ENCODE results near the gene VASH2. TPM values are rescaled to one million over a fixed set of nuclear protein-coding genes. Genes with fewer than 3 reads are reported as not detected.

Gene VASH2
- total RNA-seq, 2 donors from 2014 or later, result 0.81 TPM; not detected in 1

GRCh38 chr1:212917134-212917485 is 33.2 kb upstream of the VASH2 start:
- Mint-ChIP-seq H3K4me1 (ENCODE audit: low read depth in 2 of 2) (peaks cover 0 to 2% of the 10 kb centered on the region in 2 donors), H3K27ac (no peak overlapping the region), H3K27me3 (peaks cover 9 to 38% of the 10 kb centered on the region in 2 donors), H3K36me3 (no peaks in the 10 kb centered on the region), H3K4me3 (no peak overlapping the region), H3K9me3 (no peaks in the 10 kb centered on the region)
- DNase-seq (ENCODE audit: low spot score), result no peak
- no peak for ATAC-seq

GRCh38 chr1:212917858-212918257 is 32.5 kb upstream of the VASH2 start:
- Mint-ChIP-seq H3K4me3 (no peak overlapping the region), H3K27me3 (peaks cover 13 to 38% of the 10 kb centered on the region in 2 donors), H3K36me3 (no peaks in the 10 kb centered on the region), H3K27ac (no peak overlapping the region), H3K9me3 (no peaks in the 10 kb centered on the region), H3K4me1 (ENCODE audit: low read depth in 2 of 2) (peaks cover 0 to 2% of the 10 kb centered on the region in 2 donors)
- ATAC-seq (no peak), DNase-seq (ENCODE audit: low spot score) (no peak)

GRCh38 chr1:212918824-212919223 is 31.5 kb upstream of the VASH2 start:
- H3K4me3 Mint-ChIP-seq, result no peak overlapping the region
- peaks cover 0 to 2% of the 10 kb centered on the region in 2 donors for H3K4me1 Mint-ChIP-seq (ENCODE audit: low read depth in 2 of 2)
- no peak for DNase-seq (ENCODE audit: low spot score)
- no peaks in the 10 kb centered on the region for H3K36me3 Mint-ChIP-seq
- no peaks in the 10 kb centered on the region for H3K9me3 Mint-ChIP-seq
- peaks cover 13 to 38% of the 10 kb centered on the region in 2 donors for H3K27me3 Mint-ChIP-seq
- no peak overlapping the region for H3K27ac Mint-ChIP-seq
- ATAC-seq, result no peak

- ATAC-seq, result no peak
- no peaks in the 10 kb centered on the region for H3K9me3 Mint-ChIP-seq
- peaks cover 15 to 28% of the 10 kb centered on the region in 2 donors for H3K27me3 Mint-ChIP-seq
- no peaks in the 10 kb centered on the region for H3K36me3 Mint-ChIP-seq
- no peak for DNase-seq (ENCODE audit: low spot score)
- no peak overlapping the region for H3K4me3 Mint-ChIP-seq
- H3K27ac Mint-ChIP-seq, result no peak overlapping the region
- peaks cover 0 to 2% of the 10 kb centered on the region in 2 donors for H3K4me1 Mint-ChIP-seq (ENCODE audit: low read depth in 2 of 2)
Observed at GRCh38 chr1:212920246-212920645, 30.1 kb upstream of the VASH2 start.

DNA sequence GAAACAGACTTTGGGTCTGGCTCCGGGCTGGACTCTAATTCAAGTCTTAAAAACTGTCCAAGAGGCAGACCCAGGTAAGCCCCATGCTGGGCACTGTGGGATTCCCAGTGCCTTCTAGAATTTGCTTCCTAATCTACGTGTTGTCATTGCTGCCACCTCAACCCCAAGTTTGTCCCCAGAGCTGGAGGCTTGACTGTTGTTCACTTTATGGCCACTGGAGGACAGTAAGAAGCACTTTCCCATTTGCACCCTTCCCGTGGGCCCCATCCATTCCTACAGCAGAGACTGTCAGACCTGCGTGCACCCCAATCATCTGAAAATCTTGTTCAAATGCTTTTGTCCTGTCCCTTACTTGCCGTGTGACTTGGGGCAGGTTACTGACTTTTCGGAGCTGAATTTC is 29.4 kb upstream of the VASH2 start:
- Mint-ChIP-seq H3K4me3 (no peak overlapping the region), H3K36me3 (no peaks in the 10 kb centered on the region), H3K9me3 (no peaks in the 10 kb centered on the region), H3K27me3 (peaks cover 12 to 22% of the 10 kb centered on the region in 2 donors), H3K4me1 (ENCODE audit: low read depth in 2 of 2) (peaks cover 0 to 2% of the 10 kb centered on the region in 2 donors), H3K27ac (no peak overlapping the region)
- DNase-seq (ENCODE audit: low spot score) (no peak), ATAC-seq (no peak)

DNA sequence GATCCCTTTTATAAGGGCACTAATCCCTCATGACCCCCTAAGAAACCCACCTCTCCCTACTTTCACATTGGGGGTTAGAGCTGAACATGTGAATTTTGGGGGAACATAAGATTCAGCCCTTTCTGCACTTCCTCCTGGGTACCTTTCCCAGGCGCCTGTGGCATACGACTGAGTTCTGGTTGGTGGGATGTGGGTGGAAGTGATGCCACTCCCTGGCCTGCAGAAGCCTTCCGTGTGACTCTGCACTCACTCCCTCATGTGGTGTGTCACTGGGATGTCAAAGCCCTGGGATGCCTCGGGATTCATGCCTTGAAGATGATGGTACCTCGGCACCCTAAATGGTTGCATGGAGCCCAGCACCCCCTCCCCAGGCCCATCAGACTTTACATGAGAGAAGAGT is 28.3 kb upstream of the VASH2 start:
- Mint-ChIP-seq H3K27me3 (peaks cover 8 to 16% of the 10 kb centered on the region in 2 donors), H3K4me3 (no peak overlapping the region), H3K36me3 (no peaks in the 10 kb centered on the region), H3K9me3 (no peaks in the 10 kb centered on the region), H3K4me1 (ENCODE audit: low read depth in 2 of 2) (no peaks in the 10 kb centered on the region), H3K27ac (no peak overlapping the region)
- DNase-seq (ENCODE audit: low spot score) (no peak), ATAC-seq (no peak)

- no peak for ATAC-seq
- Mint-ChIP-seq H3K4me3 (no peak overlapping the region), H3K27ac (no peak overlapping the region), H3K4me1 (ENCODE audit: low read depth in 2 of 2) (no peaks in the 10 kb centered on the region), H3K9me3 (no peaks in the 10 kb centered on the region), H3K27me3 (peaks cover 0 to 6% of the 10 kb centered on the region in 2 donors), H3K36me3 (no peaks in the 10 kb centered on the region)
- no peak for DNase-seq (ENCODE audit: low spot score)
Observed at GRCh38 chr1:212926372-212926771, 24.0 kb upstream of the VASH2 start.

- DNase-seq (ENCODE audit: low spot score) (no peak), ATAC-seq (peak in 1 of 2 donors; percentile 67)
- no peaks in the 10 kb centered on the region for H3K9me3 Mint-ChIP-seq
- peaks cover 0 to 2% of the 10 kb centered on the region in 2 donors for H3K27me3 Mint-ChIP-seq
- H3K4me3 Mint-ChIP-seq, result no peak overlapping the region
- no peaks in the 10 kb centered on the region for H3K4me1 Mint-ChIP-seq (ENCODE audit: low read depth in 2 of 2)
- no peaks in the 10 kb centered on the region for H3K36me3 Mint-ChIP-seq
- H3K27ac Mint-ChIP-seq, result no peak overlapping the region
Observed at GRCh38 chr1:212928323-212929291, 21.7 kb upstream of the VASH2 start.

GRCh38 chr1:212930986-212931678 is 19.2 kb upstream of the VASH2 start:
- Mint-ChIP-seq H3K9me3 (no peaks in the 10 kb centered on the region), H3K27me3 (no peaks in the 10 kb centered on the region), H3K36me3 (no peaks in the 10 kb centered on the region), H3K27ac (no peak overlapping the region), H3K4me1 (ENCODE audit: low read depth in 2 of 2) (no peaks in the 10 kb centered on the region), H3K4me3 (no peak overlapping the region)
- no peak for DNase-seq (ENCODE audit: low spot score)
- no peak for ATAC-seq

DNA sequence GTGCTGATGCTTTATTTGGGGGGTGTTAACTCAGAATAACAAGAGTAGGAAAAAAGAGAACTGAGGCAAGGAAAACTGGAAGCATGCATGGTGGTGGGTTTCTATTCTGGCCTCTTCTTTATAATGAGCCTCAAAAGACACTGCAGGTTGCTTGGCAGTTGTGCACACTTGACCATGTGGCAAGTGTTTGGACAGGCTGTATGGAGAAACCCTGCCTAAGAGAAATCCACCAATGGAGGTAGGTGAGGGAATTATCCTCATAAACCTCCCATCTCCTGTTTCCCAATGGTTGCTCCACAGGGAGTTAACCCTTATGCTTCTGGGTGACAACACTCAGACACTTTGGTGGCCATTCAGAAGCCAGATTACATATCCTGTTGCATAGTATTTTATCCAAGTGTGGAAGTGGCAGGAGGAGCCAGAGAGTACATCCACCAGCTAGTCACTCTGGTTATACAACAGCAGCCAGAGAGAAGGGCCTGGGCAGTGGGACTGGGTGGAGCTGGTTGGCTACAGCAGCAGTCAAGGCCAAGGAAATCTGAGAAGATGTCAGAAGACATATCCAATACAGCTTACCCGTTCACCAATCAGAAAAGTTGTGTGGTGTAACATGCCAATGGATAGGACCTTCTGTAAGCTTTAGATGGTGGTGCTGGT is 16.4 kb upstream of the VASH2 start:
- H3K36me3 Mint-ChIP-seq, result no peaks in the 10 kb centered on the region
- H3K9me3 Mint-ChIP-seq, result no peaks in the 10 kb centered on the region
- H3K27me3 Mint-ChIP-seq, result no peaks in the 10 kb centered on the region
- DNase-seq (ENCODE audit: low spot score) (no peak), ATAC-seq (no peak)
- no peak overlapping the region for H3K27ac Mint-ChIP-seq
- H3K4me1 Mint-ChIP-seq (ENCODE audit: low read depth in 2 of 2), result no peaks in the 10 kb centered on the region
- no peak overlapping the region for H3K4me3 Mint-ChIP-seq

GRCh38 chr1:212935387-212935981 is 14.9 kb upstream of the VASH2 start:
- Mint-ChIP-seq H3K4me1 (ENCODE audit: low read depth in 2 of 2) (no peaks in the 10 kb centered on the region), H3K27ac (no peak overlapping the region), H3K4me3 (no peak overlapping the region), H3K27me3 (peaks cover 0 to 2% of the 10 kb centered on the region in 2 donors), H3K36me3 (no peaks in the 10 kb centered on the region), H3K9me3 (no peaks in the 10 kb centered on the region)
- ATAC-seq (no peak), DNase-seq (ENCODE audit: low spot score) (no peak)

- Mint-ChIP-seq H3K4me1 (ENCODE audit: low read depth in 2 of 2) (no peaks in the 10 kb centered on the region), H3K36me3 (no peaks in the 10 kb centered on the region), H3K27me3 (peaks cover 8 to 9% of the 10 kb centered on the region in 2 donors), H3K27ac (no peak overlapping the region), H3K4me3 (no peak overlapping the region), H3K9me3 (no peaks in the 10 kb centered on the region)
- DNase-seq (ENCODE audit: low spot score) (no peak), ATAC-seq (no peak)
Observed at GRCh38 chr1:212937034-212937433, 13.3 kb upstream of the VASH2 start.

GRCh38 chr1:212938846-212939245 is 11.5 kb upstream of the VASH2 start:
- Mint-ChIP-seq H3K27me3 (peaks cover 9% of the 10 kb centered on the region in 2 donors), H3K4me3 (no peak overlapping the region), H3K27ac (no peak overlapping the region), H3K9me3 (no peaks in the 10 kb centered on the region), H3K36me3 (no peaks in the 10 kb centered on the region), H3K4me1 (ENCODE audit: low read depth in 2 of 2) (no peaks in the 10 kb centered on the region)
- ATAC-seq (no peak), DNase-seq (ENCODE audit: low spot score) (no peak)
